ENCODE results near the gene NCBP2. TPM values are rescaled to one million over a fixed set of nuclear protein-coding genes. Genes with fewer than 3 reads are reported as not detected.

NCBP2 gene
- polyA plus RNA-seq, 1 donor from 2014 or later: 138 TPM

DNA sequence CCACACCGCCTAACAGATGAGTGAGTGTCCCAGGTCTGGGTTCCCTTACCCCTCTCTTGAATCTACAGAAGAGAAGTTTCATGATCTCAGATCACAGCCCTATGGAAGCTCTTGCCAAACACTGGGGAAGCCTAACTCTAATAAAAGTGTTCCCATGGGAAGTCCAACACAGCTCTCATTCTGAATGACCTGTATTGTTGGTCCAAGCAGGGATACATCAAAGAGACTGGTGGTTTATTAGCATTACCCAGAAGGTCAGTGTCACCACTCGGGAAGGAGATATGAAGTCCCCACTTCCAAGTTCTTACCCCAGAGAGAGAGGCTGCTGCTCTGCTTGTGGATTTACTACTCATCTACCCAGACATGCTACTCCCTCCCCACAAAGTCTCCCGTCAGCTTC is 9.0 kb upstream of the NCBP2 start:
- Histone ChIP-seq H3K4me2 (ENCODE audit: low read length) (no peak overlapping the region), H3K79me2 (replicated peaks; ENCODE audit: insufficient read depth, low read length) (no peaks in the 10 kb centered on the region), H3K27ac (ENCODE audit: low read length) (no peak overlapping the region), H4K20me1 (ENCODE audit: insufficient read depth) (no peaks in the 10 kb centered on the region), H3K27me3 (ENCODE audit: insufficient read depth, low read depth, low read length) (no peaks in the 10 kb centered on the region), H2AFZ (ENCODE audit: low read depth, low read length) (no peak overlapping the region), H3K9ac (ENCODE audit: low read length) (no peak overlapping the region), H3K9me3 (ENCODE audit: low read length) (no peaks in the 10 kb centered on the region), H3K9me2 (ENCODE audit: insufficient read depth, low read length) (no peaks in the 10 kb centered on the region), H3K36me3 (ENCODE audit: insufficient read depth, low read length) (no peaks in the 10 kb centered on the region), H3K4me3 (ENCODE audit: low read length) (no peak overlapping the region), H3F3A (ENCODE audit: insufficient read depth, low read length, poor library complexity, severe bottlenecking) (no peaks in the 10 kb centered on the region)
- no peak for TF ChIP-seq EZH2 (IDR thresholded peaks at IDR 0.05; ENCODE audit: borderline replicate concordance, insufficient read depth, low read length, poor library complexity, severe bottlenecking)
- no peak for TF ChIP-seq POLR2AphosphoS5 (IDR thresholded peaks at IDR 0.05)
- no peak for TF ChIP-seq MXI1 (conservative IDR thresholded peaks at IDR 0.05; ENCODE audit: poor library complexity, severe bottlenecking)
- no peak for TF ChIP-seq SMC3 (conservative IDR thresholded peaks at IDR 0.05; ENCODE audit: poor library complexity)
- TF ChIP-seq TAF1 (IDR thresholded peaks at IDR 0.05; ENCODE audit: low read depth): no peak
- no peak for TF ChIP-seq REST (IDR thresholded peaks at IDR 0.05; ENCODE audit: borderline replicate concordance)

- no peak for TF ChIP-seq POLR2AphosphoS5 (IDR thresholded peaks at IDR 0.05)
- TF ChIP-seq CTCF (IDR thresholded peaks at IDR 0.05; ENCODE audit: poor library complexity, severe bottlenecking): no peak
- TF ChIP-seq EP300 (conservative IDR thresholded peaks at IDR 0.05; ENCODE audit: poor library complexity, severe bottlenecking): no peak
- TF ChIP-seq RAD21 (conservative IDR thresholded peaks at IDR 0.05): no peak
- TF ChIP-seq EZH2 (IDR thresholded peaks at IDR 0.05; ENCODE audit: borderline replicate concordance, insufficient read depth, low read length, poor library complexity, severe bottlenecking): no peak
- TF ChIP-seq SMC3 (conservative IDR thresholded peaks at IDR 0.05; ENCODE audit: poor library complexity): no peak
- no peak for TF ChIP-seq TAF1 (IDR thresholded peaks at IDR 0.05; ENCODE audit: low read depth)
- no peak for TF ChIP-seq MXI1 (conservative IDR thresholded peaks at IDR 0.05; ENCODE audit: poor library complexity, severe bottlenecking)
- TF ChIP-seq REST (IDR thresholded peaks at IDR 0.05; ENCODE audit: borderline replicate concordance): no peak
- H3K9me2 ChIP-seq (ENCODE audit: insufficient read depth, low read length): no peaks in the 10 kb centered on the region
- no peaks in the 10 kb centered on the region for H3K79me2 ChIP-seq (replicated peaks; ENCODE audit: insufficient read depth, low read length)
- H3F3A ChIP-seq (ENCODE audit: insufficient read depth, low read length, poor library complexity, severe bottlenecking): no peaks in the 10 kb centered on the region
- H4K20me1 ChIP-seq (ENCODE audit: insufficient read depth): no peaks in the 10 kb centered on the region
- no peak overlapping the region for H3K4me3 ChIP-seq (ENCODE audit: low read length)
- H3K27ac ChIP-seq (ENCODE audit: low read length): no peak overlapping the region
- H3K9me3 ChIP-seq (ENCODE audit: low read length): no peaks in the 10 kb centered on the region
- H3K4me2 ChIP-seq (ENCODE audit: low read length): no peak overlapping the region
- no peaks in the 10 kb centered on the region for H3K27me3 ChIP-seq (ENCODE audit: insufficient read depth, low read depth, low read length)
- no peak overlapping the region for H3K9ac ChIP-seq (ENCODE audit: low read length)
- H2AFZ ChIP-seq (ENCODE audit: low read depth, low read length): no peak overlapping the region
- H3K36me3 ChIP-seq (ENCODE audit: insufficient read depth, low read length): no peaks in the 10 kb centered on the region
These were observed 7.4 kb upstream of the NCBP2 start for GRCh38 chr3:196949750-196950149.
